Measurements from ENCODE around the gene ESR2.

Gene ESR2

DNA sequence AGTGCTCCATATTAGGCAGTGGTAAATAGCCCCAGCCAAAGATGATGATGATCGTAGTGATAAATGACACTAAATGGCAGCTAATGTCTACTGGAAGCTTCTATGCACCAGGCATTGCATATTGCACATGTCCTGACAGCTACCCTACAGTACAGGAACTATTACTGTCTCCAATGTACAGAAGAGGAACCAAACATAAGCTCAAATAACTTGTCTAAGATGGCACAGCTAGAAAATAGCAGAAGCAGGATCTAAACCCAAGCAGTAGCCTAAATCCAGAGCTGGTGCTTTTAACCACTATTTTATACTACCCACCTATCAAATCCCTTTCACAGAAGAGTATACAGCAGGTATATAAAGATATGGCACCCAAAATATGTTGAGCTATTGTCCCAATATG is 28.9 kb downstream of the ESR2 start:
- DNase-seq (ENCODE audit: low spot score): no peak
- TF ChIP-seq, protein P1, sequence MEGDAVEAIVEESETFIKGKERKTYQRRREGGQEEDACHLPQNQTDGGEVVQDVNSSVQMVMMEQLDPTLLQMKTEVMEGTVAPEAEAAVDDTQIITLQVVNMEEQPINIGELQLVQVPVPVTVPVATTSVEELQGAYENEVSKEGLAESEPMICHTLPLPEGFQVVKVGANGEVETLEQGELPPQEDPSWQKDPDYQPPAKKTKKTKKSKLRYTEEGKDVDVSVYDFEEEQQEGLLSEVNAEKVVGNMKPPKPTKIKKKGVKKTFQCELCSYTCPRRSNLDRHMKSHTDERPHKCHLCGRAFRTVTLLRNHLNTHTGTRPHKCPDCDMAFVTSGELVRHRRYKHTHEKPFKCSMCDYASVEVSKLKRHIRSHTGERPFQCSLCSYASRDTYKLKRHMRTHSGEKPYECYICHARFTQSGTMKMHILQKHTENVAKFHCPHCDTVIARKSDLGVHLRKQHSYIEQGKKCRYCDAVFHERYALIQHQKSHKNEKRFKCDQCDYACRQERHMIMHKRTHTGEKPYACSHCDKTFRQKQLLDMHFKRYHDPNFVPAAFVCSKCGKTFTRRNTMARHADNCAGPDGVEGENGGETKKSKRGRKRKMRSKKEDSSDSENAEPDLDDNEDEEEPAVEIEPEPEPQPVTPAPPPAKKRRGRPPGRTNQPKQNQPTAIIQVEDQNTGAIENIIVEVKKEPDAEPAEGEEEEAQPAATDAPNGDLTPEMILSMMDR (IDR thresholded peaks at IDR 0.05; ENCODE audit: extremely low read depth, missing control alignments): no peak

DNA sequence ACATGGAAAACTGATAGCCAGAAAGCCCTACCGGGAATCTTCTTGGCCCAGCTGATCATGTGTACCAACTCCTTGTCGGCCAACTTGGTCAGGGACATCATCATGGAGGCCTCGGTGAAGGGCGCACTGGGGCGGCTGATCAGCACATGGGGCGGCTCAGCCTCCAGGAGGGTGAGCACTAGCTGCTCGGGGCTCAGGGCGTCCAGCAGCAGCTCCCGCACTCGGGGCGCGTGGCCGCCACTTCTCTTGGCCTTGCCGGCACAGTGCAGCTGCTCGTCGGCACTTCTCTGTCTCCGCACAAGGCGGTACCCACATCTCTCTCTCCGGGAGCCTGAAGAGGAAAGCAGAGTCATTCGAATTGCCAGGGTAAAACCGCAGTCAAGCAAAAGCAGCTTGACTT is 33.8 kb downstream of the ESR2 start:
- TF ChIP-seq, protein P1 (IDR thresholded peaks at IDR 0.05; ENCODE audit: extremely low read depth, missing control alignments): no peak
- no peak for DNase-seq (ENCODE audit: low spot score)

DNA sequence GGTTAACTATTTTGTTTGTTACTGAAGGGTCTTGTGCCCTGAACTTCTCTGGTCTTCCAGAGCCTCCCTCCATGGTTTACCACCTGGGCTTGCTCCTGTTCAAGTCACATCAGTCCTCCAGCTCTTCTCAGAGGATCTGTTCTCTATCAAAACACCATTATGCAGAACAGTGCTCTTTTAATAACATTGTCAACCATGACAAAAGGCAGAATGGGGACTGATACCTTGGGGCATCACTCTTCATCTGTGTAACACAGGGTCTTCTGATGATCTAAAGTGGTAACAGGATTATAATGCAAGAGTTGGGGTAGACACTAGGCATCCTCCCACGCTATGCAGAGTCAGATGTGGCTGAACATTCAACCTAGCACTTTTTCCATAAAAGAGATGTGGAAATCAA is 38.4 kb downstream of the ESR2 start:
- TF ChIP-seq, protein P1 (IDR thresholded peaks at IDR 0.05; ENCODE audit: extremely low read depth, missing control alignments): no peak
- DNase-seq (ENCODE audit: low spot score): no peak

DNA sequence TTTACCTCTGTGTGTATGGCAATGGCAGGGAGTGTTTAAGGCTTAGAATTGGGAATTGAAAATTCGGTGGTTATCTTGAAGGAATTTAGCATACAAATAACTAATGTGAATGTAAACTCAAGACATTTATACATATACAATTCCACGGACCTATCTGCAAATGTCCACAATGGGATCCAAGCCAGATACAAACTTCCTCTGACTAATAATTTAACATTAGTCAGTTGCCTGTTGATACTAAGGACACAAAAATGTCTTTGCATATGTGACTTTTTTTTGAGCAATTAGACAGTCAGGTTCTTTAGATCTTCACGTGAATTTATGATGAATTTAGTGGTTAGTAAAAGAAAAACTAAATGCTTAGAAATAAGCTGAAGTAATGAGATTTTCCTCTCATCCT is 40.5 kb downstream of the ESR2 start:
- TF ChIP-seq, protein P1 (IDR thresholded peaks at IDR 0.05; ENCODE audit: extremely low read depth, missing control alignments): no peak
- no peak for DNase-seq (ENCODE audit: low spot score)

DNA sequence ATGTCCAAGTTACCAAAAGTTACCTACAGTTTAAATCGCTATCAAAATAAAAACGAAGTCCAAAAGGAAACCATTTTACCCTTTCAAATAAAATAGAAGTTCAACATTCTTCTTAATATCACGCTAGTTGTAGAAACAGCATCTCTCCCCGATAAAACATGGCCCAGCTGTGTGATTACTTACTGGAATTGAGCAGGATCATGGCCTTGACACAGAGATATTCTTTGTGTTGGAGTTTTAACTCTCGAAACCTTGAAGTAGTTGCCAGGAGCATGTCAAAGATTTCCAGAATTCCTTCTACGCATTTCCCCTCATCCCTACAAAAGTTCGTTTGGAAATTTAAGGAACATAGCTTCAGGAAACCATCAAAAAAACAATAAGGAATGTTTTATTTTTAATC is 44.8 kb downstream of the ESR2 start:
- DNase-seq (ENCODE audit: low spot score): no peak
- TF ChIP-seq, protein P1 (IDR thresholded peaks at IDR 0.05; ENCODE audit: extremely low read depth, missing control alignments): no peak

DNA sequence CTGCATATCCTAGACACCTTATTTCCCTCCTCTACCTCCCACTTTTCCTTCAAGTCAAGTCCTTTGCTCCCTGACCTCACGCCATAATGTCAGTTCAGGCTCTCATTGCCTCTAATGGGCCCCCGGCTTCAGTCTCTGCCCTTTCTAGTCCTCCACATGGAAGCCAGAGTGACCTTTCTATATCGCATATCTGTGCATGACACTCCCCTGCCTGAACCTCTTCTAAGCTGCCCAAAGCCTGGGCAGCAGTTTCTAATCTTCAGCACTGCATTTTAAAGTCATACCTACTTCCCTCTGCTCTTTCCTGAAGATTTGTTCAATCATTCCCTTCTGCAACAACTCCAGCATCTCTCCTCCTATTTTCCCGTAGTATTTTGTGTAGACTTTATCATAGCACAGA is 45.5 kb downstream of the ESR2 start:
- no peak for DNase-seq (ENCODE audit: low spot score)
- TF ChIP-seq, protein P1 (IDR thresholded peaks at IDR 0.05; ENCODE audit: extremely low read depth, missing control alignments): no peak

DNA sequence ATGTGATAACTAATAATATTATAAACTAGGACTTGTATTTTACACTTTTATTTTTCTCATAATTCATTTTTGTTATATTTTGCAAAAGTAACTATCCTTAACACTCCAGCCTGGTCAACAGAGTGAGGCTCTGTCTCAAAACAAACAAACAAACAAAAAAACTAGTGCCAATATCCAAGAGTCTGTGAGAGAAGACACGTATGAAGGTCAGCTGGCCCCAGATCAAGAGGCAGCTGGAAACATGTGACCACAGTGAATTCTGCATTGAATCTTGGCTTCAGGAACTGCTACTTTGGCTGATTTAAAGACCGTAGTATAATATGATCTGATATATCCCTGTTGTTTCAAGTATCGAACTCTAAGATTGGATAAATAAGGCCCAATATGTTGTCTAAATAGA is 47.0 kb downstream of the ESR2 start:
- DNase-seq (ENCODE audit: low spot score): no peak

More for the DNA sequence above, 47.0 kb downstream of the ESR2 start:
- TF ChIP-seq, protein P1 (IDR thresholded peaks at IDR 0.05; ENCODE audit: extremely low read depth, missing control alignments): no peak
